Large intestine (tissue), 3 donors: Measurements from ENCODE around the gene SFXN5. TPM values are rescaled to one million over a fixed set of nuclear protein-coding genes. Genes with fewer than 3 reads are reported as not detected.

Source experiments
- DNase-seq, 2 donors: peaks; one replicate each; pipeline versions ENCODE4 v3.0.0 to v3.0.0-alpha.2; 2013
- H3K27ac ChIP-seq: one replicate; pipeline ENCODE4 v1.5.1; 2013; ENCODE audit warnings: low read length
- H3K27me3 ChIP-seq: 2 replicates; pipeline ENCODE4 v1.6.1; 2013; ENCODE audit warnings: low read length; ENCODE audit not compliant: control insufficient read depth, insufficient read depth
- H3K36me3 ChIP-seq: 2 replicates; pipeline ENCODE4 v1.6.1; 2013; ENCODE audit warnings: low read length; ENCODE audit not compliant: control insufficient read depth, insufficient read depth
- H3K4me1 ChIP-seq: one replicate; pipeline ENCODE4 v1.6.1; 2013; ENCODE audit warnings: low read length; ENCODE audit not compliant: control insufficient read depth, insufficient read depth
- H3K4me3 ChIP-seq: one replicate; pipeline ENCODE4 v1.5.1; 2013; ENCODE audit warnings: low read length
- H3K9me3 ChIP-seq: one replicate; pipeline ENCODE4 v1.6.1; 2013; ENCODE audit warnings: mild to moderate bottlenecking, low read depth, low read length, moderate library complexity; ENCODE audit not compliant: control insufficient read depth
- WGBS: methylation state at CpG from one replicate; pipeline ENCODE4 v1.1.5; 2013; ENCODE audit warnings: low lambda C conversion rate; ENCODE audit not compliant: insufficient coverage; 5-methylcytosine and 5-hydroxymethylcytosine counted together
- polyA plus RNA-seq: library from polyadenylated mRNA; unstranded; fragments of 120-200 nt; gene quantifications from one replicate; pipeline ENCODE4 v1.2.1, GENCODE V29; 2013

SFXN5 gene
- polyA plus RNA-seq, 1 donor, result 20.0 TPM

DNA sequence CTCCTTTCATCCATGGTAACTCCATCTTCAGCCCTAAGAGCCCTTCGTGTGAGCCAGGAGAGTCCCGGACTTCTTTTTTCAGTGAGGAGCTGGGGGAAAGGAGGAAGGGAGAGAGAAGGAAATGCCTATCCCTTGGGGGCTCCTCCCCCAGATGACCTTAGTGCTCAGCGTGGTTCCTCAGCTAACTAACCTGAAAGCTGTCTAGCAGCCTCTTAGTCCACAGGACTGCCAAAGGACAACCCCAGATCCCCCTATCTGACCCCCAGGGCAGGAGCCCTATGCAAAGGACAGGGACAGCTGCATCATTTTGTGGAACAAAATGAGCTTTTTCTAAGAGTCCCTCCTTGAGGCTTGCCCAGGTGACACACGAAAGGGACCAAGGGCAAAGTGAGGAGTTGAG lies 176.4 kb downstream of the SFXN5 start:
- no CpG with 5 or more reads among the region's 4 CpGs for WGBS
- Histone ChIP-seq H3K4me3 (no peak overlapping the region), H3K36me3 (peaks cover 11% of the 10 kb centered on the region), H3K9me3 (no peaks in the 10 kb centered on the region), H3K4me1 (peaks cover 6% of the 10 kb centered on the region), H3K27me3 (peaks cover 34% of the 10 kb centered on the region), H3K27ac (no peak overlapping the region)
- no peak for DNase-seq

DNA sequence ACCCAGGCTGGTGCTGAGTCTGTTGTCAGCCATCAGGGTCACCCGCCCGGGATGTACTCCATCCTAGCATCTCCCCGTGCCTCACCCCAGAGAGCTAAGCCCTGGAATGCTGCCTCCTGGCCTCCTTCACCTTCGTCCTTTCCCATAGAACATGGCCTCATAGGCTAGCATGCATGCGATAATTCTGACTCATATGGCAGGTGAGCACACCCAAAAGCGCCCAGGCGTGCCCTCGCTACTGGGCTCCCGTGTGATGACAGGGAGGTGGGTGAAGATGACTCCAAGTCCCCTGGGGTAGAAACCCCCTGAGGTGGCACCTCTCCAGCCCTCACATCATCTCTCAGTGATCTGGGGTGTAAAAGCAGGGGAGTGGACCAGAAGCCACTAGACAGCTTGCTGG lies 177.0 kb downstream of the SFXN5 start:
- peaks cover 28% of the 10 kb centered on the region for H3K27me3 ChIP-seq
- H3K4me1 ChIP-seq, result peaks cover 12% of the 10 kb centered on the region
- DNase-seq, result no peak
- peaks cover 13% of the 10 kb centered on the region for H3K36me3 ChIP-seq
- no peak overlapping the region for H3K4me3 ChIP-seq
- no CpG with 5 or more reads among the region's 9 CpGs for WGBS
- H3K9me3 ChIP-seq, result no peaks in the 10 kb centered on the region
- no peak overlapping the region for H3K27ac ChIP-seq

- no CpG with 5 or more reads among the region's 15 CpGs for WGBS
- H3K4me3 ChIP-seq, result no peak overlapping the region
- H3K27me3 ChIP-seq, result peaks cover 27% of the 10 kb centered on the region
- DNase-seq, result peak; percentile 40 to 42
- peaks cover 14% of the 10 kb centered on the region for H3K36me3 ChIP-seq
- no peak overlapping the region for H3K27ac ChIP-seq
- H3K9me3 ChIP-seq, result no peaks in the 10 kb centered on the region
- H3K4me1 ChIP-seq, result peaks cover 12% of the 10 kb centered on the region
Observed at GRCh38 chr2:72893594-72894319, 177.8 kb downstream of the SFXN5 start.

GRCh38 chr2:72892506-72893173 lies 178.9 kb downstream of the SFXN5 start:
- no CpG with 5 or more reads among the region's 11 CpGs for WGBS
- DNase-seq, result peak; percentile 42 to 52
- H3K4me3 ChIP-seq, result no peak overlapping the region

More at GRCh38 chr2:72892506-72893173, 178.9 kb downstream of the SFXN5 start:
- H3K36me3 ChIP-seq, result peaks cover 14% of the 10 kb centered on the region
- peaks cover 23% of the 10 kb centered on the region for H3K4me1 ChIP-seq
- H3K27me3 ChIP-seq, result peaks cover 16% of the 10 kb centered on the region
- H3K9me3 ChIP-seq, result no peaks in the 10 kb centered on the region
- H3K27ac ChIP-seq, result no peak overlapping the region

Other genes with a start within 250 kb of the SFXN5 start
- gene EXOC6B, start 245.7 kb downstream of the SFXN5 start, polyA plus RNA-seq, result 11.5 TPM
- gene SPR, start 184.3 kb downstream of the SFXN5 start, polyA plus RNA-seq, result 23.8 TPM
- 0.22 TPM for gene EMX1, start 154.2 kb downstream of the SFXN5 start, polyA plus RNA-seq
- gene RAB11FIP5, start 41.2 kb upstream of the SFXN5 start, polyA plus RNA-seq, result 21.4 TPM
- gene NOTO, start 130.9 kb upstream of the SFXN5 start, polyA plus RNA-seq, result 0.01 TPM
- 24.5 TPM for gene SMYD5, start 142.5 kb upstream of the SFXN5 start, polyA plus RNA-seq
- 13.5 TPM for gene PRADC1, start 161.5 kb upstream of the SFXN5 start, polyA plus RNA-seq
- gene CCT7, start 162.6 kb upstream of the SFXN5 start, polyA plus RNA-seq, result 169 TPM
- gene FBXO41, start 212.8 kb upstream of the SFXN5 start, polyA plus RNA-seq, result 2.4 TPM
- gene EGR4, start 221.8 kb upstream of the SFXN5 start, polyA plus RNA-seq, result 0.04 TPM